HL-60/S4 treated with phorbol 12-myristate 13-acetate at 8.2 ng/mL for 4 days and 3 days (cell line): ENCODE measurements around the gene USP38.
"Not testable (repeated sequence)": the region's sequence is repeated elsewhere in the genome, so short reads cannot be mapped to it uniquely, and the experiment has no call there.

Source experiments
- in situ Hi-C: fragments of 300-500 bp; cut with MboI; formaldehyde crosslinking; loops from 2 replicates; pipeline ENCODE4 v1.15.0; 2022; ENCODE audit warnings: low sequenced_read_pairs

The USP38 gene

DNA sequence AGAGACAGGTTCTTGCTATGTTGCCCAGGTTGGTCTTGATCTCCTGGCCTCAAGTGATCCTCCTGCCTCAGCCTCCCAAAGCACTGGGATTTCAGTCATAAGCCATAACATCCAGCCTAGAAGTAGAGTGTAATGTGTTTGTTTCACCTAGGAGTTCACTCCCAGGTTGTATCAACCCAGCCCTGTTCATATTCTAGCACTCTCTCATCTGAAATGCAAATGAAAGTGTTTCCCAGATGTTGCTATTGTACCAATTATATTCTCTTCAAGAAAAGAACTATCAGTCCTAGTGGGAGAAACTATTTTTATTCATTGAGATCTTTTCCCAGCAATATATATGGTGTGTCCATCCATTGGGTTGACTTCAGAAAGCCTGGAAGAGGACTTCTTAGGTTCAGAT is 72.6 kb downstream of the USP38 start:
- in situ Hi-C loops: no loop called here

DNA sequence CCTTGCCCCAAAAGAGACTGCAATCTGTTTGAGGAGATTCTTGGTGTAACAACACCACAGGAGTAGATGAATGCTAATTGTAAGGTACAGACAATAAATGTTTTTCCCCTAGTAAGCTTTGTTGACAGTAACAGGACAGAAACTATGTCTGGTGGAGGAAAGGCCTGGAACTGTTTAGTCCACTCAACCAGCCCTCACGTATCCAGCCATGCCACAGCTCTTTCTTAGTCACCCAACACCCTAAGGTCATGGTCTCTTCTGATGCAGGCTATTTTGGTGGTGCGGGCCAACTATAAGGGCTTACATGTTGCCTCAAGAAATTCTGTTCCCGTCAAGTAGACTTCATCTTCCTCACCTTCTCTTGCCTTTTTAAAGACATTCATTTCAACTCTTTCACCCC is 76.0 kb downstream of the USP38 start:
- in situ Hi-C loops: no loop called here

DNA sequence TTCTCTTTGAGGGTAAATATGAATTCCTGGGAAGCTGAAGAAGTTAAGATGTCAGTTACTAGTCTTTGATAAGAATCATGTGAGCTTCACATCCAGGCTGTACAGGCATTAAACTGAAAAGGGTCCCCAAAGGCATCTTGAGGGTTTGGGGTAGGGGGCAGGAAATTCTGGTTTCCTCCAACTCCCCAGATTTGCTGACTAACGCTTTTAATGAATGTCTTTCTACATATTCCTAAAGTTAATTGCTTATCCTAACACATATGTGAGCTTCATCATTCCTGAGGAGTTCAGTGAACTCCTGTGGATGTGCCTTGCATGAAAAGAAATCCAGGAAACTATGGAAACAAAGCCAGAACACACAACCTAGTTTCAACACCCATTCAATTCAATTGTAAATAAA is 78.1 kb downstream of the USP38 start:
- in situ Hi-C loops: no loop called here

DNA sequence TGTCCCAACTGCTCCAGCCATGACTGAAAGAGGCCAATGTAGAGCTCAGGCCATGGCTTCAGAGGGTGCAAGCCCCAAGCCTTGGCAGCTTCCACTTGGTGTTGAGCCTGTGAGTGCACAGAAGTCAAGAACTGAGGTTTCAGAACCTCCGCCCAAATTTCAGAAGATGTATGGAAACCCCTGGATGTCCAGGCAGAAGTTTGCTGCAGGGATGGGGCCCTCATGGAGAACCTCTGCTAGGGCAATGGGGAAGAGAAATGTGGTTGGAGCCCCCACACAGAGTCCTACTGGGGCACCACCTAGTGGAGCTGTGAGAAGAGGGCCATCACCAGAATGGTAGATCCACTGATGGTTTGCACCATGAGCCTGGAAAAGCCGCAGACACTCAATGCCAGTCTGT is 83.0 kb downstream of the USP38 start:
- in situ Hi-C loops: not testable (repeated sequence)

DNA sequence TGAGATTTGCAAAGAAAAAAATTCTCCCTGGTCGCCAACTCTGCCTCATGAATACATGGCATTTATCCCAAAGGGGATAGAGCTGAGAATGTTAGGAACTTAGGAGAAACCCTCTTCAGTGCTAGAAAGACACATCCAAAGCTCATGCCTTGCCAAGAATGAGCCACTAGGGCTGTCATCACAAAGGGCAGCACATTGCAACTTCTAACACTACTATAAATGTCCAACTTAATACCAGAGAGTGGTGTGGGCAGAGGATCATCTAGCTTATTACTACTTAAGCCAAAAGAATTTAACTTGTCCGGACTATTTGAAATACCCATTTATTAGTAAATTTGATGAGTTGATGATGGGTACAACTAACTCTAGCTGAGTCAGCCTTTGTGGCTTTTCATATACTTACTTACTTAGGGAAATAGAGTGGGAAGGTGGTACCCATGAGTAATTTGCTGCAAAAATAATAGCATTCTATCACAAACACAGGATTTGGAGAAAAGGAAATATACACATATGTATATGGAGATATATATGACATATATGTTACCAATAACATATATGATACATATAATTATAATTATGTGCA is 85.6 kb downstream of the USP38 start:
- in situ Hi-C loops: no loop called here
